Activated naive CD8-positive, alpha-beta T cell treated with anti-CD3 and anti-CD28 coated beads for 36 hours (primary cell): ENCODE results near the gene ARHGAP44. TPM values are rescaled to one million over a fixed set of nuclear protein-coding genes. Genes with fewer than 3 reads are reported as not detected.
"Not testable (repeated sequence)": the region's sequence is repeated elsewhere in the genome, so short reads cannot be mapped to it uniquely, and the experiment has no call there.

Experiments
- DNase-seq: peaks from one replicate; pipeline ENCODE4 v3.0.0; 2021
- H3K27ac Mint-ChIP-seq: one replicate; pipeline ENCODE4 v1.8.0; 2022; ENCODE audit warnings: mild to moderate bottlenecking, moderate library complexity, mixed read lengths
- H3K27me3 Mint-ChIP-seq: one replicate; pipeline ENCODE4 v1.8.0; 2022; ENCODE audit warnings: mild to moderate bottlenecking, mixed read lengths
- H3K36me3 Mint-ChIP-seq: one replicate; pipeline ENCODE4 v1.8.0; 2021; ENCODE audit warnings: mild to moderate bottlenecking, mixed read lengths
- H3K4me1 Mint-ChIP-seq: one replicate; pipeline ENCODE4 v1.8.0; 2021; ENCODE audit warnings: mixed read lengths
- H3K4me3 Mint-ChIP-seq: one replicate; pipeline ENCODE4 v1.8.0; 2022; ENCODE audit warnings: mild to moderate bottlenecking, moderate library complexity, mixed read lengths
- H3K9me3 Mint-ChIP-seq: one replicate; pipeline ENCODE4 v1.8.0; 2022; ENCODE audit warnings: mixed read lengths
- total RNA-seq, 2 experiments: library from RNA; stranded (reverse); gene quantifications; one replicate each; pipeline ENCODE4 v1.2.3, GENCODE V29; 2021

Gene ARHGAP44
- total RNA-seq, 2 experiments from 2014 or later = 0.16 to 0.29 TPM

DNA sequence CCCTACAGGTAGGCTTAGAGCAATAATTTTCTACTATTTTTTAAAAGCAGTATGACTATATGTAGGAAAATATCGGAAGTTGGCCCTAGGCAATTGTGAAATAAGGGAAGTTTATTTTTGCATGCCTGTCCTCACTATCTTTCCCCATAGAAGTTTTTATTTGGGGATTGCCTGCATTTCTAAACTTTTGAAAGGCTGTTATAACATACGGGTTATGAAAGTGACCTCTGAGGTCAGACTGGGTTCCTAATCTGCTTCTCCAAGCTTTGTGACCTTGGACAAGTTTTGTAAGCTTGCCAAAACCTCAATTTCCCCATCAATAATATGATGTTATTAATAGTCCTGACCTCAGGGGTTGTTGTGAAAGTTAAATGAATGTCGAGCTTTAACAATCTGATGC, 67.1 kb downstream of the ARHGAP44 start:
- Mint-ChIP-seq H3K9me3 (peaks cover 4% of the 10 kb centered on the region), H3K36me3 (no peaks in the 10 kb centered on the region), H3K4me1 (no peaks in the 10 kb centered on the region), H3K27me3 (no peaks in the 10 kb centered on the region), H3K4me3 (no peak overlapping the region), H3K27ac (no peak overlapping the region)
- DNase-seq = no peak

DNA sequence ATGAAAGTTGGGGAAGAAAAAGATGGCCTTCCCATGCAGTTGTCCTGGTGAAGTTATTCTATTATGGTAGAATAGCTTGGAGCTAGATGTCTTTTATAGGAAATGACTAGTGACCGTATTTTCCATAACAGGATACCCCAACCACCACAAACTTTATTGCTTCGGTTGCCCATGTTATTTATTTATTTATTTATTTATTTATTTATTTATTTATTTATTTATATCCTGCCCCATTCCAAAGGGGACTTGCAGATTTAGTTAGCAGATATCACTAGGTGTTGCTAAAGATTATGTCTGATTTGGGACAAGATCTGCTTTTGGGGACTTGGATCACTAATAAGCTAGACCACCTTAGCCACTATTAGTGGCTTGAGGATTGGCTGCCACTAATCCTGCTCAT, 68.3 kb downstream of the ARHGAP44 start:
- Mint-ChIP-seq H3K4me1 (no peaks in the 10 kb centered on the region), H3K36me3 (no peaks in the 10 kb centered on the region), H3K27me3 (no peaks in the 10 kb centered on the region), H3K4me3 (no peak overlapping the region), H3K9me3 (peaks cover 4% of the 10 kb centered on the region), H3K27ac (no peak overlapping the region)
- DNase-seq = no peak

DNA sequence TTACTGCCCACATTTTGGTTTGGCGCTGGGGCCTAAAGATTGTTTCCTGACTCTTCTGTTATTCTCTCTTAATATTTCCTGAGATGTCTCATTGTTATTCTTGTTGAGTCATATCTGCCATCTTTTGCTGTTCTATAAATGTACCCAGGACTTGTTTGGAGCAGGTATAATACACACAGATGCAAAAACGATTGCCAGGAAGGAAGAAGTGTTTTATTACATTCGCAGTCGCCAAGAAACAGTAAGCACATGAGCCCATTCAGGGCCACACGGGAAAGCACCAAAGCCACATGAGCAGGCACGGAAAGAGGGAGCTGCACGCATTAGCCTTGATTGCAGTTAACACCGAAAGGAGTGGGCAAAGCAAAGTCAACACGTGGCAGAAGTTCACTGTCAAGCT, 70.2 kb downstream of the ARHGAP44 start:
- Mint-ChIP-seq H3K9me3 (peaks cover 4% of the 10 kb centered on the region), H3K4me3 (no peak overlapping the region), H3K27me3 (no peaks in the 10 kb centered on the region), H3K4me1 (no peaks in the 10 kb centered on the region), H3K36me3 (no peaks in the 10 kb centered on the region), H3K27ac (no peak overlapping the region)
- DNase-seq = no peak

DNA sequence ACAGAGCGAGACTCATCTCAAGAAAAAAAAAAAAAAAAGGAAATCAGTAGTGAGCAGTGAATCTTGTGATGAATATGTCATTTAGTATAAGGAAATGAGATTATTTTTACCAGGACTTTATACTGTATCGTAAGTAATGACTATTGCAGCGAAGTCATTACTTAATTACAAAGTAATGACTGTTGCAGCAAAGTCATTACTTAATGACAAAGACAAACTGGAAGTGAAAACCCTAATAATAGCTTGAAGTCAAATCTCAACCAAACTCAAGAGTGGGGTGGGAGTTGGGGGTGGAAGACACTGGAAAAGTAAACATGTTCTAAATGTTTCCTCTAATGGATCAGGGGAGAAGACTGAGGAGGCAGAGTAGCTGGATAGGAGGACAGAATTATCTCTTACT, 76.5 kb downstream of the ARHGAP44 start:
- H3K4me3 Mint-ChIP-seq = no peak overlapping the region
- H3K36me3 Mint-ChIP-seq = no peaks in the 10 kb centered on the region
- H3K9me3 Mint-ChIP-seq = peaks cover 1% of the 10 kb centered on the region
- no peak for DNase-seq
- H3K27ac Mint-ChIP-seq = no peak overlapping the region
- no peaks in the 10 kb centered on the region for H3K27me3 Mint-ChIP-seq
- H3K4me1 Mint-ChIP-seq = no peaks in the 10 kb centered on the region

DNA sequence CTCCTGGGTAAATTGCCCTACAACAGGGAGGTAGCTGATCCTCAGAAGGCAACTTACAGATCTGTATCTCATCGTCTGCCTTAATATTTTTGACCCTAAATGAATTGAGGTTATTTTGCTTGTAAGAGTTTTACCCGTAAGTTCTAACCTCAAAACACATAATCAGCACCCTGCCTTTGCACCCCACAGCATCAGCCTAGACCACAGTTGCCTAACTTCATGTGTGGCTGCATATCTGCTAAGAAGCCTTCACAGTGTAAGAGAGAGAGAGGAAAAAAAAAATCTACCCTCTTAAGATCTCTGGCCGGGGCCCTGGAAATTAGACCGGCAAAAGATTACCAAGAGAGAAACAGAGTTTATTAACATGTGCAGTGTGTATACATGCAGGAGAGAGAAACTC, 76.9 kb downstream of the ARHGAP44 start:
- Mint-ChIP-seq H3K9me3 (peaks cover 2% of the 10 kb centered on the region), H3K4me3 (no peak overlapping the region), H3K27me3 (no peaks in the 10 kb centered on the region), H3K4me1 (no peaks in the 10 kb centered on the region), H3K36me3 (no peaks in the 10 kb centered on the region), H3K27ac (no peak overlapping the region)
- DNase-seq = no peak

DNA sequence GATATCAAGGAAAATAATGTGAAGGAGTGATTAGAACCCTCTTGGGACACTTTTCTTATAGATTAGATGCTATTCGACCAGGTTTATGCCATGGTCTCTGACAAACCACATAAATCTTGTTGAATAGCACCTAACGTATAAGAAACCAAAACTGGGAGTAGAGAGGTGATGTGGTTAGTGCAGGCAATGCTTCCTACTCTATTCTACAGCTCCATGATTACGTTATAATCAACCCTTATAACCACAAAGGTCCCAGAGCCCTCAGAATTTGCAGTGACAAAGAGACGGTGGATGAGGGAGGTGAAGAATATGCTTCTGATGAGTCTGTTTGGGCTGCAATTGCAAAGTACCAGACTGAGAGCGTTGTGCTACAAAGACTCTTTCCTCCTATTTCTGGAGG, 78.4 kb downstream of the ARHGAP44 start:
- no peaks in the 10 kb centered on the region for H3K4me1 Mint-ChIP-seq
- H3K9me3 Mint-ChIP-seq = peaks cover 6% of the 10 kb centered on the region
- no peaks in the 10 kb centered on the region for H3K27me3 Mint-ChIP-seq
- H3K4me3 Mint-ChIP-seq = no peak overlapping the region
- no peaks in the 10 kb centered on the region for H3K36me3 Mint-ChIP-seq
- DNase-seq = no peak
- H3K27ac Mint-ChIP-seq = no peak overlapping the region

DNA sequence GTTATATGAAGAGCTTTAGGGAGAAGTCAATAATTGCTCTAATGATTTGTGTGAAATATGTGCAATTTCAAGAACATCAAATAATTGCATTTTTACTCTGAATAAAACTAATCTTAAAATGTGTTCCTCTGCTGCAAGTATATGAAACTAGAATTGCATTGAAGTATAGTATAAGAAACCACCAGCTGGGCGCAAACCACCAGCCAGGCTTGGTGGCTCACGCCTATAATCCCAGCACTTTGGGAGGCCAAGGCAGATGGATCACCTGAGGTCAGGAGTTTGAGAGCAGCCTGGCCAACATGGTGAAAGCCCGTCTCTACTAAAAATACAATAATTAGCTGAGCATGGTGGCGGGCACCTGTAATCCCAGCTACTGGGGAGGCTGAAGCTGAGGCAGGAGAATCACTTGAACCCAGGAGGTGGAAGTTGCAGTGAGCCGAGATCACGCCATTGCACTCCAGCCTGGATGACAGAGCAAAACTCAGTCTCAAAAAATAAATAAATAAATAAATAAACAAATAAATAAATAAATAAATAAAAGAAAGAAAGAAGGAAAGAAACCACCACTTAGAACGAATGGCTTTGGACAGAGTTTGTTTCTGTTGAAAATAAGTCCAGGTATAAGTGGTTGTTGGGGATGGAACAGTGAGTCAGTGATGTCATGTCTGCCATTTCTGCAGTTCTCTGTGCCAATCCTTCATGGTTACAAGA, 84.3 kb downstream of the ARHGAP44 start:
- H3K9me3 Mint-ChIP-seq = peaks cover 10% of the 10 kb centered on the region
- not testable (repeated sequence) for DNase-seq

DNA sequence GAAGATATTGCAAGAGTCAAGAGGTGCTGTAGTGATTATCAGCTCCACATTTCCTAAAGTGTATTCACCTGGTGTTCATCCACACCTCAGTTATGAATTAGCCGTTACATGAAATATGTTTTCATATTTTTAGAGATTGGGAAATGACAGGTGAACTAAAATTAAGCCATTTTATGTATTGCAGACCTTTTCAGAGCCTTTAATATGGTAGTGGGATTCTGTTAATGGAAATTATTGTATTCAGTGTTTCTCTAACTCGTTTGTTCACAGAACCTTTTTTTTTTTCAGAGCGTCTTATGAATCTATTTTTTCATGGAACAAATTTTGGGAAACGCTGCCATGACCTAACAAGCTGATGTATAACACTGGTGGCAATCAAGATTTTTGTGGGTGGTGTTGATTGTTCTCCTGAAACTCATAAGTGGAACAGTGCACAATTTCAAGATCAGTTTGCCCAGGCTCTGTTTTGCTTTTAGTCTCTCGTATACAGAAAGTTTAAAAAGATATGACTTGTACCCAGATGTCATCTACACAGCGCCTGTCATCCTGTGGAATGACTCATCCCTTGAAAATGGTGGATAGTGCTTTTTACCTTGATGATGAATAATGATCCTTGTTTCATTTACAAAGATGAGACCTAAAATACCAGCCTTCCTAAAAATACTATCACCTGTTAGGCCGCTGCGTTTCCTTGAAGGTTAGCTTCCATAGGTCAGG, 88.8 kb downstream of the ARHGAP44 start:
- Mint-ChIP-seq H3K4me3 (no peak overlapping the region), H3K27ac (no peak overlapping the region), H3K4me1 (no peaks in the 10 kb centered on the region), H3K9me3 (peaks cover 3% of the 10 kb centered on the region), H3K36me3 (no peaks in the 10 kb centered on the region), H3K27me3 (peaks cover 1% of the 10 kb centered on the region)
- no peak for DNase-seq

More for the DNA sequence above, 84.3 kb downstream of the ARHGAP44 start:
- not testable (repeated sequence) for H3K4me1 Mint-ChIP-seq, H3K36me3 Mint-ChIP-seq, H3K27me3 Mint-ChIP-seq, H3K4me3 Mint-ChIP-seq, H3K27ac Mint-ChIP-seq

DNA sequence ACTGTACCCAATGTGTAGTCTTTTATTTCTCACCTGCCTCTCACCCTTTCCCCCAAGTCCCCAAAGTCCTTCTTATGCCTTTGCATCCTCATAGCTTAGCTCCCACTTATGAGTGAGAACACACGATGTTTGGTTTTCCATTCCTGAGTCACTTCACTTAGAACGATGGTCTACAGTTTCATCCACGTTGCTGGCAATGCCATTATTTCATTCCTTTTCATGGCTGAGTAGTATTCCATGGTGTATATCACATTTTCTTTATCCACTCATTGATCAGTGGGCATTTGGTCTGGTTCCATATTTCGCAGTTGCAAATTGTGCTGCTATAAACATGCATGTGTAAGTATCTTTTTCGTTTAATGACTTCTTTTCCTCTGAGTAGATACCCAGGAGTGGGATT, 89.8 kb downstream of the ARHGAP44 start:
- not testable (repeated sequence) for H3K27ac Mint-ChIP-seq, DNase-seq, H3K4me3 Mint-ChIP-seq, H3K36me3 Mint-ChIP-seq, H3K9me3 Mint-ChIP-seq, H3K27me3 Mint-ChIP-seq, H3K4me1 Mint-ChIP-seq

DNA sequence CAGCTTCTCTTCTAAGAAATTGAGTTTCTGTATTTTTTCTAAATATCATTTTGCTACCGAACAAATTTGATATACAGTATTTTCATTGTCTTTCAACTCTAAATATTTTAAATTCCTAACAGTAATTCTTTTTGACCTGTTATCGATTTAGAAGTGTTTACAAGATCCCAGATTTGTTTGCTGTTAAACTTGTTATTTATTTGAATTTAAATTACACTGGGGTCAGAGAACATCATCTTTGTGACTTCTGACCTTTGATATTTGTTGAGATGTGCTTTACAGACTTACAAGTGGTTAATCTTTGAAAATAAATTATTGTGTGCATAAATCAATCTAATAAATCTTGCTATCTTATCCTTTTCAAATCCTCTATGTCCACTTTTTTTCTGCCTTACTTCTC, 94.2 kb downstream of the ARHGAP44 start:
- no peak for DNase-seq
- H3K27me3 Mint-ChIP-seq = peaks cover 14% of the 10 kb centered on the region
- H3K27ac Mint-ChIP-seq = no peak overlapping the region
- H3K4me1 Mint-ChIP-seq = no peaks in the 10 kb centered on the region
- H3K36me3 Mint-ChIP-seq = no peaks in the 10 kb centered on the region
- H3K4me3 Mint-ChIP-seq = no peak overlapping the region
- peaks cover 2% of the 10 kb centered on the region for H3K9me3 Mint-ChIP-seq

DNA sequence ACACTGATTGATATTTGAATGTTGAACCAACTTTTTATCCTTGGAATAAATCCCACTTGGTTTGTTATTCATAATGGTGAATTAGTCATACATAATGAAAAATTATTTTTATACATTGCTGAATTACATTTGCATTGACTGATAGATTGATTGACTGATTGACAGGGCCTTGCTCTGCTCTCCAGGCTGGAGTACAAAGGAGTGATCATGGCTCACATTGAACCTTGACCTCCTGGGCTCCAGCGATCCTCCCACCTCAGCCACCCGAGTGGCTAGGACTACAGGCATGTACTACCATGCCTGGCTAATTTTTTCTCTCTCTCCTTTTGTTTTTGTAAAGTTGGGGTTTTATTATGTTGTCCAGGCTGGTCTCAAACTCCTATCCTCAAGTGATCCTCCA, 97.8 kb downstream of the ARHGAP44 start:
- DNase-seq = no peak
- peaks cover 1% of the 10 kb centered on the region for H3K9me3 Mint-ChIP-seq
- no peak overlapping the region for H3K4me3 Mint-ChIP-seq
- H3K27ac Mint-ChIP-seq = no peak overlapping the region
- no peaks in the 10 kb centered on the region for H3K36me3 Mint-ChIP-seq
- H3K27me3 Mint-ChIP-seq = peaks cover 20% of the 10 kb centered on the region
- H3K4me1 Mint-ChIP-seq = no peaks in the 10 kb centered on the region

DNA sequence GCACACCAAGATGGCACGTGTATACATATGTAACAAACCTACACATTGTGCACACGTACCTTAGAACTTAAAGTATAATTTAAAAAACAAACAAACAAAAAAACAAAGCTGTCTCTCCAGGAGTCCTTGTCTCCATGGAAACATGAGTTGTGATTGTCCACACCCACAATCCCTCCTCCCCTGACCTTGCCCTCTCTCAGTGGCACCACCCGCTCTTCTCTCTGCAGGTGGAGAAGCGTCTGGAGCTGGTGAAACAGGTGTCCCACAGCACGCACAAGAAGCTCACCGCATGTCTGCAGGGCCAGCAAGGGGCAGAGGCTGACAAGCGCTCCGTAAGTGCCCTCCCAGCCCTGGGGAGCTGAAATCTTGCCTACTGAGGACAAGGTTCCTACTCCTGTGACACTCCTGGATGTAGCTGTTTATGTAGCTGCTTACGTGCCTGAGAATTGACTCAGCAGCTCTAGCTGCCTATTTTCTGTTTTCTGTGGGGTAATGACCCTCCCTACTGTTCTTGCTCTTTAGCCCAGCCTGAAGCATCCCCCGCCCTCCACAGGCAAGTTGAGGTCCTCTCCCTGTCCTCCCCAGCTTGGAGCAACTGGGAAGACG, 107.0 kb downstream of the ARHGAP44 start:
- DNase-seq = no peak
- H3K9me3 Mint-ChIP-seq = peaks cover 19% of the 10 kb centered on the region
- H3K36me3 Mint-ChIP-seq = no peaks in the 10 kb centered on the region
- no peaks in the 10 kb centered on the region for H3K4me1 Mint-ChIP-seq
- H3K27me3 Mint-ChIP-seq = no peaks in the 10 kb centered on the region
- H3K4me3 Mint-ChIP-seq = no peak overlapping the region
- H3K27ac Mint-ChIP-seq = no peak overlapping the region

DNA sequence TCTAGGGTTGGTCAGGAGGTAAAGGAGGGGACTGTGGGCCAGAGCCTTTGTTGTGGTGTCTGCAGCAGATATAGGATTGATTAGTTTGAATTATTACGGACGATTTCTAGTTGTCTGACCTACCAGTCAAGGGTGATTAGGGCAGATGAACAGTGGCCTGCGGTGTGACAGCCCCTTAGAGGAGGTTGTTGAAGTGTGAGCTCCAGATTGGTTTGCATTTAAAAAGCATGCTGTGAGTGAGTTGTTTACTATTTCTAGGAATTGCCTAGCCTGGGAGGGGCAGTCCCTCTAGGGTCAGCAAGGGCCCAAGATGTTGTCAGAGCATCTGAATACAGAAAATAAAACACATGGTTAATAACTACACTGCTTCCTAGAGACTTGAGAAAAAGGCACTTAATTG, 108.8 kb downstream of the ARHGAP44 start:
- DNase-seq = no peak
- no peak overlapping the region for H3K27ac Mint-ChIP-seq
- H3K36me3 Mint-ChIP-seq = no peaks in the 10 kb centered on the region
- H3K27me3 Mint-ChIP-seq = peaks cover 3% of the 10 kb centered on the region
- no peaks in the 10 kb centered on the region for H3K4me1 Mint-ChIP-seq
- H3K9me3 Mint-ChIP-seq = peaks cover 10% of the 10 kb centered on the region
- H3K4me3 Mint-ChIP-seq = no peak overlapping the region

DNA sequence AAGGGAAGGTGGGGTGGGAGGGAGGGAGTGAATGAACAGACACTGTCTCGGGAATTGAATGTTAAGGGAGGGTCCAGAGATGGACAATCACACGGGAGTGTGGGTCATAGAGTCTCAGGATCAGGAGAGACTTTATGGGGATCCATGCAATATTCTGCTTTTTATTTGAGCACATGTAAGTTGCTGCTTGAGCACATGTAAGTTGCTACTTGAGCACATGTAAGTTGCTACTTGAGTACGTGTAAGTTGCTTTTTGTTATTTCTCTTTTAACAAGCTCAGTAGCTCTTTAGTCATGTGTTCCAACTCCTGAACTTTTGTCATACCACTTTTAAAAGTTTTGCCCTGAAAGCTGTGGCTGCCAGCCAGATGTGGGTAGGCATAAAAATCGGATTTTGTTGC, 110.3 kb downstream of the ARHGAP44 start:
- Mint-ChIP-seq H3K4me1 (no peaks in the 10 kb centered on the region), H3K27ac (no peak overlapping the region), H3K27me3 (peaks cover 3% of the 10 kb centered on the region), H3K36me3 (no peaks in the 10 kb centered on the region), H3K4me3 (no peak overlapping the region), H3K9me3 (peaks cover 11% of the 10 kb centered on the region)
- no peak for DNase-seq

DNA sequence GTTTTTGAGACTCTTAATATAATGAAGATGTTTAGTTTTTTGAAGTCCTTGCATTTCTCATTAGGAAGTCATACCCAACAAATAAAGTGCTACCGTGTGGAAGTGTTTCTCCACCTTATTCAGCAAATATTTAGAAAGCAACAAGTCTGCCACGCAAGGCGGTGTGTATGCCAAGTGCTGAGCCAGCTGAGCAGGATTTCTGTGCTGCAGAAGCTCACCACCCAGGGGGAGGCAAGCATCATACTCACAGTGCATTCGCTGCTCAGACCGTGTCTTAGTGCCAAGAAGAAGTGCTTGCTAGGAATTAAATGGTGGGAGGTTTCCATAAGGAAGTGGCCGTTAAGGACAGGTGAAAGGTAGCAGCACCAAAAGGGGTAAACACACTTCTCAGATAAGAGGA, 111.2 kb downstream of the ARHGAP44 start:
- Mint-ChIP-seq H3K36me3 (no peaks in the 10 kb centered on the region), H3K27me3 (peaks cover 5% of the 10 kb centered on the region), H3K4me3 (no peak overlapping the region), H3K4me1 (no peaks in the 10 kb centered on the region), H3K27ac (no peak overlapping the region), H3K9me3 (peaks cover 12% of the 10 kb centered on the region)
- DNase-seq = no peak

DNA sequence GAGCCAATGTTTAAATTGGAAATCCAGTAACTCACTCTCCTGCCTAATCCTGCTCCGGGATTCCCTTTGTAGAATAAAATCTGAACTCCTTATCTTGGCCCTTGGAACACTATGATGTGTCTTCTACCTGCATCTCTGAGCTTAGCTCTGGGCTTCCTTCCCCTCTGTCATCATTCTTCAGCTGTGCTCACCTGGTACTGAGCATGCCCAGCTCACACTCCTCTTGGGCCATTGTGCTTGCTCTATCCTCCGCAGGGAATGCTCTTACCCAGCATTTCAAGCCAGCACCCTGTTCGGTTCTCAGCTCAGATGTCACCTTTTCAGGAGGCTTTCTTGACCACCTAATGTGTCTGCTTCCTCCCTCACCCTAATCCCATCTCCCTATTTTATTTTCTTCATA, 112.7 kb downstream of the ARHGAP44 start:
- no peaks in the 10 kb centered on the region for H3K36me3 Mint-ChIP-seq
- no peak for DNase-seq
- H3K27ac Mint-ChIP-seq = no peak overlapping the region
- peaks cover 12% of the 10 kb centered on the region for H3K9me3 Mint-ChIP-seq
- H3K4me1 Mint-ChIP-seq = no peaks in the 10 kb centered on the region
- H3K27me3 Mint-ChIP-seq = peaks cover 9% of the 10 kb centered on the region
- no peak overlapping the region for H3K4me3 Mint-ChIP-seq
